ENCODE measurements around the gene ZNF837.

DNA sequence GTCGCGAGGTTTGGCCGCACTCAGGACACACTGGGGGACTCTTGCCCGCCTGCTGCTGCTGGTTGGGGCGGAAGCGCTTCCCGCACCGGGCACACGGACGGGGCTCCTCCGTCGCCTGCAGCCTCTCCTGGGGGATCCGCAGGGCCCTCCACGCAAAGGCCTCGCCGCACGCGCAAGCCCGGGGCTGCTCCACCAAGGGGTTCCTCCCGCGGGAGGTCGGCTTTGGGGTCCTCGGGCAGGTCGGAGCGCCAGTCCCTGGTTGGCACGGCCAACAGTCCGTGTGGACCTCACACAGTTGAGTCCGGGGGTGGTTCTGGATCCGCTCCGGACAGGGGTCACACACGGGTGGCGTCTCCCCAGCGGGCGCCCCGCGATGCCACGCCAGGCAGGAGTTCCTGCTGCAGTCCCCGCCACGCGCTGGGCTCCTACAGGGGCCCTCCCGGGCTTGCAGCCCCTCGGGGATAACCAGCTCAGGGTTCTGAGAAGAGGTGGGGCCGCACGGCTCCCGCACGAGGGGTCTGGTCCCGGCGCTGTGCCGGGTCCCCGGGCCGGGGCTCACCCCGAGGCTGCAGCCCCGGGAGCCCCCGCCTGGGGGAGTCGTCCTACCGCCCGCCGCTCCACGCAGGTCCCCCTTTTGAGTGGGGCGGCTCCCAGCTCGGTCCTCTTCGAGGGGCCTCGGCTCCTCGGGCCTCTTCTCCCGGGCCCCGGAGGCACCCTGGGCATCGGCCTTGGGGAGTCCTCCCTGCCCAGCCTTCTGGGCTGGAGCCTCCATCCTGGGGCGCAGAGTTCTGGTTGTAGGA is 12.1 kb downstream of the ZNF837 start:
- TF ChIP-seq GATA2 (IDR thresholded peaks at IDR 0.05; ENCODE audit: low read depth, low read length) (no peak), GATA3 (IDR thresholded peaks at IDR 0.05; ENCODE audit: low read depth, low read length) (no peak)

Measured in SH-SY5Y (cell line).